HepG2 (cell line): Measurements from ENCODE around the gene GPLD1. TPM values are rescaled to one million over a fixed set of nuclear protein-coding genes. Genes with fewer than 3 reads are reported as not detected.

Experiments used
- AHR ChIP-seq: IDR thresholded peaks from 2 replicates; pipeline ENCODE4 v1.6.1; 2018; ENCODE audit warnings: missing genetic modification reagents, missing compliant biosample characterization
- BCL6 ChIP-seq: IDR thresholded peaks from 2 replicates; pipeline ENCODE4 v1.6.1; 2016; ENCODE audit warnings: missing genetic modification reagents, missing compliant biosample characterization
- CENPT ChIP-seq: sonication (generic); formaldehyde crosslinking; IDR thresholded peaks from 2 replicates; pipeline ENCODE4 v1.8.0; 2022; ENCODE audit warnings: low read depth, mild to moderate bottlenecking, moderate library complexity, missing genetic modification reagents
- CREB1 ChIP-seq, 2 experiments: fragments of 450-650 bp in 1 of 2; IDR thresholded peaks; 2 replicates each; pipeline ENCODE4 v1.6.1; 2016 to 2017; ENCODE audit warnings: control low read depth in 1 of 2, mild to moderate bottlenecking in 1 of 2, missing compliant biosample characterization in 1 of 2, missing genetic modification characterization in 1 of 2
- GTF3A ChIP-seq: sonication (generic); formaldehyde crosslinking; conservative IDR thresholded peaks from 2 replicates; pipeline ENCODE4 v1.4.0; 2020; ENCODE audit warnings: mild to moderate bottlenecking, missing genetic modification reagents
- HNF4A ChIP-seq: sonication (generic); formaldehyde crosslinking; IDR thresholded peaks from 2 replicates; pipeline ENCODE4 v1.4.0; 2020; ENCODE audit warnings: missing genetic modification reagents
- HNRNPL ChIP-seq: fragments of 200-400 bp; formaldehyde crosslinking; IDR thresholded peaks from 2 replicates; pipeline ENCODE4 v1.6.1; 2017; ENCODE audit warnings: mild to moderate bottlenecking, low read depth, low read length
- JARID2 ChIP-seq: sonication (generic); formaldehyde crosslinking; IDR thresholded peaks from 2 replicates; pipeline ENCODE4 v1.8.1; 2023; ENCODE audit warnings: missing genetic modification reagents, inconsistent platforms; ENCODE audit not compliant: insufficient replicate concordance
- MAFG ChIP-seq: sonication (generic); formaldehyde crosslinking; IDR thresholded peaks from 2 replicates; pipeline ENCODE4 v1.5.1; 2020; ENCODE audit warnings: mild to moderate bottlenecking, missing genetic modification reagents
- MTA1 ChIP-seq: sonication (generic); formaldehyde crosslinking; IDR thresholded peaks from 2 replicates; pipeline ENCODE4 v1.4.0; 2020; ENCODE audit warnings: missing genetic modification reagents, mild to moderate bottlenecking, borderline replicate concordance
- NFYC ChIP-seq: IDR thresholded peaks from 2 replicates; pipeline ENCODE4 v1.6.1; 2016; ENCODE audit warnings: missing genetic modification reagents, missing compliant biosample characterization
- SNAPC2 ChIP-seq: sonication (generic); formaldehyde crosslinking; IDR thresholded peaks from 2 replicates; pipeline ENCODE4 v1.8.1; 2022; ENCODE audit warnings: mild to moderate bottlenecking, missing genetic modification reagents
- SOX5 ChIP-seq: IDR thresholded peaks from 2 replicates; pipeline ENCODE4 v1.6.1; 2016; ENCODE audit warnings: borderline replicate concordance
- ZFY ChIP-seq: sonication (generic); formaldehyde crosslinking; IDR thresholded peaks from 2 replicates; pipeline ENCODE4 v1.4.0; 2020; ENCODE audit warnings: missing genetic modification reagents
- ZNF20 ChIP-seq: sonication (generic); formaldehyde crosslinking; IDR thresholded peaks from 2 replicates; pipeline ENCODE4 v1.4.0; 2020; ENCODE audit warnings: mild to moderate bottlenecking, moderate library complexity, missing genetic modification reagents
- ZNF337 ChIP-seq: sonication (generic); formaldehyde crosslinking; IDR thresholded peaks from 2 replicates; pipeline ENCODE4 v1.5.1; 2020; ENCODE audit warnings: missing genetic modification reagents, low read depth, mild to moderate bottlenecking, borderline replicate concordance
- ZNF747 ChIP-seq: sonication (generic); formaldehyde crosslinking; IDR thresholded peaks from 2 replicates; pipeline ENCODE4 v1.8.1; 2023; ENCODE audit warnings: missing genetic modification reagents, mild to moderate bottlenecking, borderline replicate concordance
- polyA plus RNA-seq, 8 experiments: library from polyadenylated mRNA; depleted of rRNA in 3 of 8; stranded (reverse) in 7 of 8; unstranded in 1 of 8; fragments of >200 nt; fragmentation: Illumina TruSeq in 4 of 8; extraction: Trizol in 4 of 8; gene quantifications; 2 replicates each; pipeline versions ENCODE4 v1.2.1 to v1.2.3, GENCODE V29; 2011 to 2016; ENCODE audit warnings: low read depth in 4 of 8, missing spikeins in 1 of 8, mixed read lengths in 1 of 8; ENCODE audit not compliant: insufficient read depth in 1 of 8
- total RNA-seq, 5 experiments: library from RNA; depleted of rRNA; stranded (reverse); fragments of >200 nt; fragmentation: Illumina TruSeq; extraction: Trizol; gene quantifications; 2 replicates each; pipeline ENCODE4 v1.2.3, GENCODE V29; 2016; ENCODE audit warnings: low read depth in 1 of 5
- TF ChIP-seq, protein P1 (sequence below): sonication (generic); formaldehyde crosslinking; IDR thresholded peaks from 2 replicates; pipeline ENCODE4 v1.4.0; 2020; ENCODE audit warnings: mild to moderate bottlenecking, low read depth, missing genetic modification reagents
- TF ChIP-seq, protein P2 (sequence below): sonication (generic); formaldehyde crosslinking; conservative IDR thresholded peaks from 2 replicates; pipeline ENCODE4 v1.8.0; 2022; ENCODE audit warnings: missing genetic modification reagents
- TF ChIP-seq, protein P3 (sequence below): sonication (generic); formaldehyde crosslinking; conservative IDR thresholded peaks from 2 replicates; pipeline ENCODE4 v1.4.0; 2020; ENCODE audit warnings: missing genetic modification reagents
- TF ChIP-seq, protein P4 (sequence below): sonication (generic); formaldehyde crosslinking; IDR thresholded peaks from 2 replicates; pipeline ENCODE4 v1.5.0; 2020; ENCODE audit warnings: mild to moderate bottlenecking, missing genetic modification reagents
- TF ChIP-seq, protein P5 (sequence below): sonication (generic); formaldehyde crosslinking; IDR thresholded peaks from 2 replicates; pipeline ENCODE4 v1.4.0; 2020; ENCODE audit warnings: missing genetic modification reagents

Gene GPLD1
- total and polyA plus RNA-seq, 2 of the 13 experiments (the other 11 are each of a cell fraction or from before 2014, with no cell fraction given) = 6.2 to 7.6 TPM

DNA sequence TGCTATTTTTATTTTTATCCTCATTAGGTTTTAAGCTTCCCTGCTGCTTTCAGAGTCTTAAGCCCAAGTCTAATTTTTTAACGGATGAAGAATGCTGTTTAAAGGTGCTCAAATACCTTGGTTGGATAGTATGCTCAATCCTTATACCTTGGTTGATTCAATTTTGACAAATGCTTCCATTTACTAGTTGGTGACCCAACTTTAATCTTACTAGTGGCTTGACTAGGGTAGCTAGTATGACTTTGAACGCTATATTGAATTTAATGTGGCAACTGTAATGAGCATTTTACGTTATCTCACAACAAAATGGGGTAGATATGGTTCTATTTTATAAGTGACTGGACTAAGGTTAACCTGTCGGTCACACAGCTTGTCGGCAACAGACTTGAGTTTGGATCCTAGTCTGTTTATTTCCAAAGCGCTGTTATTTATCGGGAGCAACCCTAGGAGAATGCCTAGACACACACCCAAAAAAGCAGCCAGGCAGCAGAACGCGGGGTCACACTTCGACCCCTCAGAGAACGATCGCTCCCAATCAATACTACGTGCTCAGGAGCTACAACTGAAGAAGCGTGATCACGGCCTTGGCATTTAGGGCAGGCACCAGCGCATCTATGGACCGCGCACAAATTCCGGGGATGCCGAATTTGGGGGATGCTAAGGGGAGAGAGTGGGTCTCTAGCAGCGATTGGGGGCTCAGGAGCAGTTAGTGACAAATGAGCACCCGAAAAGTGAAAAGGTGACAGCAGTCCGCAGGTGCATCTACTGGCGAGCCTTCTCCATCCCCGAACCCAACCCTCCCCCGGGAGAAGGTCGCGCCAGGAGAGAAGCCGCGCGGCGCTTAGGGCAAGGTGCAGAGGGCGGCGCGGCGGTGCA is 4.8 kb upstream of the GPLD1 start (continued):
- TF ChIP-seq, protein P1, sequence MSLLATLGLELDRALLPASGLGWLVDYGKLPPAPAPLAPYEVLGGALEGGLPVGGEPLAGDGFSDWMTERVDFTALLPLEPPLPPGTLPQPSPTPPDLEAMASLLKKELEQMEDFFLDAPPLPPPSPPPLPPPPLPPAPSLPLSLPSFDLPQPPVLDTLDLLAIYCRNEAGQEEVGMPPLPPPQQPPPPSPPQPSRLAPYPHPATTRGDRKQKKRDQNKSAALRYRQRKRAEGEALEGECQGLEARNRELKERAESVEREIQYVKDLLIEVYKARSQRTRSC (CRISPR knock-in tag) = no peak
- TF ChIP-seq ZFY = no peak
- peak; percentile 46 for TF ChIP-seq JARID2 (CRISPR knock-in tag)
- TF ChIP-seq ZNF20 = no peak
- TF ChIP-seq, protein P2, sequence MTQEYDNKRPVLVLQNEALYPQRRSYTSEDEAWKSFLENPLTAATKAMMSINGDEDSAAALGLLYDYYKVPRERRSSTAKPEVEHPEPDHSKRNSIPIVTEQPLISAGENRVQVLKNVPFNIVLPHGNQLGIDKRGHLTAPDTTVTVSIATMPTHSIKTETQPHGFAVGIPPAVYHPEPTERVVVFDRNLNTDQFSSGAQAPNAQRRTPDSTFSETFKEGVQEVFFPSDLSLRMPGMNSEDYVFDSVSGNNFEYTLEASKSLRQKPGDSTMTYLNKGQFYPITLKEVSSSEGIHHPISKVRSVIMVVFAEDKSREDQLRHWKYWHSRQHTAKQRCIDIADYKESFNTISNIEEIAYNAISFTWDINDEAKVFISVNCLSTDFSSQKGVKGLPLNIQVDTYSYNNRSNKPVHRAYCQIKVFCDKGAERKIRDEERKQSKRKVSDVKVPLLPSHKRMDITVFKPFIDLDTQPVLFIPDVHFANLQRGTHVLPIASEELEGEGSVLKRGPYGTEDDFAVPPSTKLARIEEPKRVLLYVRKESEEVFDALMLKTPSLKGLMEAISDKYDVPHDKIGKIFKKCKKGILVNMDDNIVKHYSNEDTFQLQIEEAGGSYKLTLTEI (CRISPR knock-in tag) = no peak
- peak; percentile 88 for TF ChIP-seq HNF4A (CRISPR knock-in tag)
- TF ChIP-seq MAFG (CRISPR knock-in tag) = no peak
- TF ChIP-seq HNRNPL = no peak
- TF ChIP-seq BCL6 (CRISPR knock-in tag) = no peak; the same call in 1 of the 2 replicates
- TF ChIP-seq, protein P3, sequence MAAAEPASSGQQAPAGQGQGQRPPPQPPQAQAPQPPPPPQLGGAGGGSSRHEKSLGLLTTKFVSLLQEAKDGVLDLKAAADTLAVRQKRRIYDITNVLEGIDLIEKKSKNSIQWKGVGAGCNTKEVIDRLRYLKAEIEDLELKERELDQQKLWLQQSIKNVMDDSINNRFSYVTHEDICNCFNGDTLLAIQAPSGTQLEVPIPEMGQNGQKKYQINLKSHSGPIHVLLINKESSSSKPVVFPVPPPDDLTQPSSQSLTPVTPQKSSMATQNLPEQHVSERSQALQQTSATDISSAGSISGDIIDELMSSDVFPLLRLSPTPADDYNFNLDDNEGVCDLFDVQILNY (CRISPR knock-in tag) = no peak
- no peak for TF ChIP-seq CENPT
- TF ChIP-seq ZNF337 (CRISPR knock-in tag) = no peak
- TF ChIP-seq MTA1 (CRISPR knock-in tag) = no peak
- peak; percentile 50; the same call in 1 of the 2 replicates for TF ChIP-seq SOX5 (CRISPR knock-in tag)
- TF ChIP-seq ZNF747 (CRISPR knock-in tag) = no peak
- TF ChIP-seq, protein P4, sequence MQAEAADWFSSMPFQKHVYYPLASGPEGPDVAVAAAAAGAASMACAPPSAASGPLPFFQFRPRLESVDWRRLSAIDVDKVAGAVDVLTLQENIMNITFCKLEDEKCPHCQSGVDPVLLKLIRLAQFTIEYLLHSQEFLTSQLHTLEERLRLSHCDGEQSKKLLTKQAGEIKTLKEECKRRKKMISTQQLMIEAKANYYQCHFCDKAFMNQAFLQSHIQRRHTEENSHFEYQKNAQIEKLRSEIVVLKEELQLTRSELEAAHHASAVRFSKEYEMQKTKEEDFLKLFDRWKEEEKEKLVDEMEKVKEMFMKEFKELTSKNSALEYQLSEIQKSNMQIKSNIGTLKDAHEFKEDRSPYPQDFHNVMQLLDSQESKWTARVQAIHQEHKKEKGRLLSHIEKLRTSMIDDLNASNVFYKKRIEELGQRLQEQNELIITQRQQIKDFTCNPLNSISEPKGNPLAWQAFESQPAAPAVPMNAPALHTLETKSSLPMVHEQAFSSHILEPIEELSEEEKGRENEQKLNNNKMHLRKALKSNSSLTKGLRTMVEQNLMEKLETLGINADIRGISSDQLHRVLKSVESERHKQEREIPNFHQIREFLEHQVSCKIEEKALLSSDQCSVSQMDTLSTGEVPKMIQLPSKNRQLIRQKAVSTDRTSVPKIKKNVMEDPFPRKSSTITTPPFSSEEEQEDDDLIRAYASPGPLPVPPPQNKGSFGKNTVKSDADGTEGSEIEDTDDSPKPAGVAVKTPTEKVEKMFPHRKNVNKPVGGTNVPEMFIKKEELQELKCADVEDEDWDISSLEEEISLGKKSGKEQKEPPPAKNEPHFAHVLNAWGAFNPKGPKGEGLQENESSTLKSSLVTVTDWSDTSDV = no peak
- no peak for TF ChIP-seq NFYC (CRISPR knock-in tag)
- TF ChIP-seq, protein P5, sequence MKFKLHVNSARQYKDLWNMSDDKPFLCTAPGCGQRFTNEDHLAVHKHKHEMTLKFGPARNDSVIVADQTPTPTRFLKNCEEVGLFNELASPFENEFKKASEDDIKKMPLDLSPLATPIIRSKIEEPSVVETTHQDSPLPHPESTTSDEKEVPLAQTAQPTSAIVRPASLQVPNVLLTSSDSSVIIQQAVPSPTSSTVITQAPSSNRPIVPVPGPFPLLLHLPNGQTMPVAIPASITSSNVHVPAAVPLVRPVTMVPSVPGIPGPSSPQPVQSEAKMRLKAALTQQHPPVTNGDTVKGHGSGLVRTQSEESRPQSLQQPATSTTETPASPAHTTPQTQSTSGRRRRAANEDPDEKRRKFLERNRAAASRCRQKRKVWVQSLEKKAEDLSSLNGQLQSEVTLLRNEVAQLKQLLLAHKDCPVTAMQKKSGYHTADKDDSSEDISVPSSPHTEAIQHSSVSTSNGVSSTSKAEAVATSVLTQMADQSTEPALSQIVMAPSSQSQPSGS (CRISPR knock-in tag) = peak; percentile 79; the same call in 1 of the 2 replicates
- no peak for TF ChIP-seq SNAPC2 (CRISPR knock-in tag)
- no peak for TF ChIP-seq AHR (CRISPR knock-in tag)
- no peak for TF ChIP-seq CREB1 (IDR thresholded peaks at IDR 0.05)
- TF ChIP-seq CREB1 (CRISPR knock-in tag; IDR thresholded peaks at IDR 0.05) = no peak
- TF ChIP-seq GTF3A (CRISPR knock-in tag) = no peak
